WTC11 (cell line): Measurements from ENCODE around the gene C2CD2. TPM values are rescaled to one million over a fixed set of nuclear protein-coding genes. Genes with fewer than 3 reads are reported as not detected.

ENCODE experiments used
- ATAC-seq: fragments of 200-7000 bp; cut with Tn5 transposase; 2 replicates; pipeline ENCODE4 v1.10.0; 2021; ENCODE audit warnings: mild to moderate bottlenecking, moderate library complexity
- CTCF ChIA-PET: fragments of 300-600 bp; sonication (Branson Sonifier 250); formaldehyde crosslinking; loops from one replicate; lab custom pipeline; 2021; ENCODE audit warnings: antibody characterized with exemption; lab: Charles Lee
- POLR2A ChIA-PET: fragments of 350-600 bp; sonication (Branson Sonifier 250); formaldehyde crosslinking; loops from one replicate; lab custom pipeline; 2021; ENCODE audit warnings: antibody characterized with exemption; lab: Charles Lee
- DNase-seq: peaks from one replicate; pipeline ENCODE4 v3.0.0; 2021; ENCODE audit warnings: low spot score
- H3K27ac Mint-ChIP-seq: 2 replicates; pipeline ENCODE4 v1.8.0; 2021; ENCODE audit warnings: mixed read lengths
- H3K27me3 Mint-ChIP-seq: 2 replicates; pipeline ENCODE4 v1.8.0; 2021; ENCODE audit warnings: low read depth, mild to moderate bottlenecking, moderate library complexity, mixed read lengths
- H3K36me3 Mint-ChIP-seq: 2 replicates; pipeline ENCODE4 v1.8.0; 2021; ENCODE audit warnings: mixed read lengths
- H3K4me1 Mint-ChIP-seq: 2 replicates; pipeline ENCODE4 v1.8.0; 2022; ENCODE audit warnings: mixed read lengths
- H3K4me3 Mint-ChIP-seq: 2 replicates; pipeline ENCODE4 v1.8.0; 2021; ENCODE audit warnings: mild to moderate bottlenecking, moderate library complexity, mixed read lengths
- H3K9me3 Mint-ChIP-seq: 2 replicates; pipeline ENCODE4 v1.8.0; 2021; ENCODE audit warnings: mixed read lengths
- EMX1 ChIP-seq: fragments of 250-450 bp; sonication (Bioruptor Pico); IDR thresholded peaks from 2 replicates; pipeline ENCODE4 v1.8.0; 2021; ENCODE audit warnings: mild to moderate bottlenecking
- GRHL2 ChIP-seq: fragments of 250-450 bp; sonication (Bioruptor Pico); IDR thresholded peaks from 2 replicates; pipeline ENCODE4 v1.8.0; 2022; ENCODE audit warnings: mild to moderate bottlenecking, moderate library complexity; ENCODE audit not compliant: insufficient replicate concordance, severe bottlenecking
- HMGA2 ChIP-seq: fragments of 250-450 bp; sonication (Bioruptor Pico); IDR thresholded peaks from 2 replicates; pipeline ENCODE4 v1.4.0; 2021; ENCODE audit warnings: mild to moderate bottlenecking, moderate library complexity
- IRF2 ChIP-seq: sonication (generic); formaldehyde crosslinking; IDR thresholded peaks from 2 replicates; pipeline ENCODE4 v1.8.0; 2022; ENCODE audit warnings: low read depth, missing genetic modification reagents, borderline replicate concordance
- MXD4 ChIP-seq: fragments of 250-450 bp; sonication (Bioruptor Pico); IDR thresholded peaks from 2 replicates; pipeline ENCODE4 v1.8.0; 2021; ENCODE audit warnings: mild to moderate bottlenecking, moderate library complexity, borderline replicate concordance
- PRRX2 ChIP-seq: fragments of 250-450 bp; sonication (Bioruptor Pico); IDR thresholded peaks from 2 replicates; pipeline ENCODE4 v1.8.0; 2021; ENCODE audit warnings: mild to moderate bottlenecking
- RORB ChIP-seq: fragments of 250-450 bp; sonication (Bioruptor Pico); IDR thresholded peaks from 2 replicates; pipeline ENCODE4 v1.9.0; 2021; ENCODE audit warnings: mild to moderate bottlenecking
- TEAD4 ChIP-seq: sonication (generic); formaldehyde crosslinking; IDR thresholded peaks from 2 replicates; pipeline ENCODE4 v1.8.0; 2022; ENCODE audit warnings: mild to moderate bottlenecking, missing genetic modification reagents
- ZNF263 ChIP-seq: sonication (generic); formaldehyde crosslinking; IDR thresholded peaks from 2 replicates; pipeline ENCODE4 v1.8.1; 2022; ENCODE audit warnings: low read depth, mild to moderate bottlenecking, moderate library complexity, missing genetic modification reagents
- total RNA-seq: library from RNA; stranded (reverse); gene quantifications from 3 replicates; pipeline ENCODE4 v1.2.3, GENCODE V29; 2021
- TF ChIP-seq, protein P1 (sequence below): sonication (generic); formaldehyde crosslinking; IDR thresholded peaks from 2 replicates; pipeline ENCODE4 v1.8.0; 2022; ENCODE audit warnings: mild to moderate bottlenecking, missing genetic modification reagents
- TF ChIP-seq, protein P2 (sequence below): fragments of 250-450 bp; sonication (Bioruptor Pico); IDR thresholded peaks from 2 replicates; pipeline ENCODE4 v1.8.0; 2021; ENCODE audit warnings: mild to moderate bottlenecking
- TF ChIP-seq, protein P3 (sequence below): sonication (generic); formaldehyde crosslinking; IDR thresholded peaks from 2 replicates; pipeline ENCODE4 v1.8.0; 2023; ENCODE audit warnings: missing genetic modification reagents
- TF ChIP-seq, protein P4 (sequence below): sonication (generic); formaldehyde crosslinking; conservative IDR thresholded peaks from 2 replicates; pipeline ENCODE4 v1.8.1; 2023; ENCODE audit warnings: mild to moderate bottlenecking, low read depth, missing genetic modification reagents, moderate library complexity
- TF ChIP-seq, protein P5 (sequence below): sonication (generic); formaldehyde crosslinking; IDR thresholded peaks from 2 replicates; pipeline ENCODE4 v1.8.1; 2023; ENCODE audit warnings: mild to moderate bottlenecking, moderate library complexity, missing genetic modification reagents
- TF ChIP-seq, protein P6 (sequence below): sonication (generic); formaldehyde crosslinking; IDR thresholded peaks from 2 replicates; pipeline ENCODE4 v1.8.0; 2023; ENCODE audit warnings: mild to moderate bottlenecking, missing genetic modification reagents
- TF ChIP-seq, protein P7 (sequence below): sonication (generic); formaldehyde crosslinking; IDR thresholded peaks from 2 replicates; pipeline ENCODE4 v1.8.1; 2022; ENCODE audit warnings: mild to moderate bottlenecking, missing genetic modification reagents, moderate library complexity, borderline replicate concordance

Gene C2CD2
- total RNA-seq, 1 experiment from 2014 or later: 11.2 TPM

DNA sequence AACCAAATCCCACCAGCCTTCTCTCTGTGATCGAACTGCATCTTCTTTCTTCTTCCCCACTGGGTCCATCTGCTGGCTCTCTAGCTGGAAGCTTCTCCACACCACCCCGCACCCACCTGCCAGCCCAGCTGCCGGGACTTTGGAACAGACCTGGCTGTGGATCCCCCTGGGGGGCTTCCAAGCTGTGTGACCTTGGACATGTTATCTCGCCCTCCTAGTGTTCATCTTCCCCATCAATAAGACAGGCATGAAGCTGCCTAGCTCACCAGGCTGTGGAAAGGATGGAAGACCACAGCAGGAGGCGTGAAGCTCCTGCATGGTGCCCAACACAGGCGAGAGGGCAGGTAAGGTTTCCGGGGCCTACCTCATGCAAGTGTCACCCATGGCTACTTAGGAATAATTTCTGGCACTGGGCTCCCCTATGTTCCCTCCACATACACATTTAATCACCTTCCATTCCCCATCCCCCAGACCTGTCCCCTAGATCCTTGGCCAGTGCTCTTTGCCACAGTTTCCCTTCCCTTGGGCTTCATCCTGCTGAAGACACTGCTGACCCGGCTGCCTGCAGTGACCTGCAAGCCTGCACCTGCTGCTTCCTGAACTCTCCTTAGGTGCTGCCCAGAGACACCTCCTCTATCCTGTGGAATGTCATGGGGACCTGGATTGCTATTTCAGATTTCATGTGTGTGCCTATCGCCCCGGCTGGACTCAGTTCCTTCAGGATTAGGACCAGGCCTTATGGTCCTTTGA is 13.2 kb upstream of the C2CD2 start (continued):
- TF ChIP-seq, protein P1, sequence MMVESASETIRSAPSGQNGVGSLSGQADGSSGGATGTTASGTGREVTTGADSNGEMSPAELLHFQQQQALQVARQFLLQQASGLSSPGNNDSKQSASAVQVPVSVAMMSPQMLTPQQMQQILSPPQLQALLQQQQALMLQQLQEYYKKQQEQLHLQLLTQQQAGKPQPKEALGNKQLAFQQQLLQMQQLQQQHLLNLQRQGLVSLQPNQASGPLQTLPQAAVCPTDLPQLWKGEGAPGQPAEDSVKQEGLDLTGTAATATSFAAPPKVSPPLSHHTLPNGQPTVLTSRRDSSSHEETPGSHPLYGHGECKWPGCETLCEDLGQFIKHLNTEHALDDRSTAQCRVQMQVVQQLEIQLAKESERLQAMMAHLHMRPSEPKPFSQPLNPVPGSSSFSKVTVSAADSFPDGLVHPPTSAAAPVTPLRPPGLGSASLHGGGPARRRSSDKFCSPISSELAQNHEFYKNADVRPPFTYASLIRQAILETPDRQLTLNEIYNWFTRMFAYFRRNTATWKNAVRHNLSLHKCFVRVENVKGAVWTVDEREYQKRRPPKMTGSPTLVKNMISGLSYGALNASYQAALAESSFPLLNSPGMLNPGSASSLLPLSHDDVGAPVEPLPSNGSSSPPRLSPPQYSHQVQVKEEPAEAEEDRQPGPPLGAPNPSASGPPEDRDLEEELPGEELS: no peak

DNA sequence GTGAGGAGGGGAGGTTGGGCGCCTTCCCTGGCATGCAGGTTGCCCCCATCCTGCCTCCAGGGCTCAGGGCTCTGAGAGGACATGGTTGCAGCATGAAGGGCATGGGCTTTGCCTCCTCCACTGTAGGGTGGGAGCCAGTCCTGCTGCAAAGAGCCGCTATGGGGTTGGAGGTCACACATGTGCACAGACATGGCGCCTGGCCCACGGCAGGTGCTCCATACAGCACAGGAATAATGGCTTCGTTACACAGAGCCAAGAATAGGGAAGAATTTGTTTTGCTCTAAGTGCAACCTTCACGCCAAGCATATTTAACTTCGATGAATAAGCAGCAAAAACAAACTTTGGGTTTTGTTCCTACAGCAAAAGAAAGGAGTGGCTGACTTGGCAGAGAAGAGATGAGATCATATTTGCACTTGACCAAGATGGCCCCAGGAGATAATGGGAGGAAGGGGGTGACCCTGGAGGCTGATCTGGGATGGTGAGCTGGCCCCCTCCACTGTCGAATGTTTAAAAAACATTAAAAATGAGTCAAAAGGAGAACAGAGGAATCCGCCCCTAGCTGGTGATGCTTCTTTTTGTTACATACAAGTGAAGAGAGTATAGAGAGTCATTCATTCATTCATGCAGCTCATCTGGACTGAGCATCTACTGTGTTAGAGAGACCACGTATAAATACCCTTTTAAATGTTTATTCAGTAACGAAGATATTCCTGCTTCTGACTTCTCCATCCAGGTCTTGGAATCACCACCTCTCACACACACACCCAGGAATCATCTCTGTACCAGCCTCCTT is 12.4 kb upstream of the C2CD2 start:
- ATAC-seq (no peak), DNase-seq (no peak)
- ChIA-PET CTCF (interaction anchor here (0.7 kb wide), 1 partner anchor 151 kb away, joined by 3 read pairs; no protein-coding TSS in a partner anchor), POLR2A (no interaction called here)
- peaks cover 37% of the 10 kb centered on the region for H3K4me1 Mint-ChIP-seq
- TF ChIP-seq, protein P2, sequence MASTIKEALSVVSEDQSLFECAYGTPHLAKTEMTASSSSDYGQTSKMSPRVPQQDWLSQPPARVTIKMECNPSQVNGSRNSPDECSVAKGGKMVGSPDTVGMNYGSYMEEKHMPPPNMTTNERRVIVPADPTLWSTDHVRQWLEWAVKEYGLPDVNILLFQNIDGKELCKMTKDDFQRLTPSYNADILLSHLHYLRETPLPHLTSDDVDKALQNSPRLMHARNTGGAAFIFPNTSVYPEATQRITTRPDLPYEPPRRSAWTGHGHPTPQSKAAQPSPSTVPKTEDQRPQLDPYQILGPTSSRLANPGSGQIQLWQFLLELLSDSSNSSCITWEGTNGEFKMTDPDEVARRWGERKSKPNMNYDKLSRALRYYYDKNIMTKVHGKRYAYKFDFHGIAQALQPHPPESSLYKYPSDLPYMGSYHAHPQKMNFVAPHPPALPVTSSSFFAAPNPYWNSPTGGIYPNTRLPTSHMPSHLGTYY (CRISPR knock-in tag): no peak
- TF ChIP-seq, protein P3, sequence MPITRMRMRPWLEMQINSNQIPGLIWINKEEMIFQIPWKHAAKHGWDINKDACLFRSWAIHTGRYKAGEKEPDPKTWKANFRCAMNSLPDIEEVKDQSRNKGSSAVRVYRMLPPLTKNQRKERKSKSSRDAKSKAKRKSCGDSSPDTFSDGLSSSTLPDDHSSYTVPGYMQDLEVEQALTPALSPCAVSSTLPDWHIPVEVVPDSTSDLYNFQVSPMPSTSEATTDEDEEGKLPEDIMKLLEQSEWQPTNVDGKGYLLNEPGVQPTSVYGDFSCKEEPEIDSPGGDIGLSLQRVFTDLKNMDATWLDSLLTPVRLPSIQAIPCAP (CRISPR knock-in tag): no peak
- TF ChIP-seq, protein P4, sequence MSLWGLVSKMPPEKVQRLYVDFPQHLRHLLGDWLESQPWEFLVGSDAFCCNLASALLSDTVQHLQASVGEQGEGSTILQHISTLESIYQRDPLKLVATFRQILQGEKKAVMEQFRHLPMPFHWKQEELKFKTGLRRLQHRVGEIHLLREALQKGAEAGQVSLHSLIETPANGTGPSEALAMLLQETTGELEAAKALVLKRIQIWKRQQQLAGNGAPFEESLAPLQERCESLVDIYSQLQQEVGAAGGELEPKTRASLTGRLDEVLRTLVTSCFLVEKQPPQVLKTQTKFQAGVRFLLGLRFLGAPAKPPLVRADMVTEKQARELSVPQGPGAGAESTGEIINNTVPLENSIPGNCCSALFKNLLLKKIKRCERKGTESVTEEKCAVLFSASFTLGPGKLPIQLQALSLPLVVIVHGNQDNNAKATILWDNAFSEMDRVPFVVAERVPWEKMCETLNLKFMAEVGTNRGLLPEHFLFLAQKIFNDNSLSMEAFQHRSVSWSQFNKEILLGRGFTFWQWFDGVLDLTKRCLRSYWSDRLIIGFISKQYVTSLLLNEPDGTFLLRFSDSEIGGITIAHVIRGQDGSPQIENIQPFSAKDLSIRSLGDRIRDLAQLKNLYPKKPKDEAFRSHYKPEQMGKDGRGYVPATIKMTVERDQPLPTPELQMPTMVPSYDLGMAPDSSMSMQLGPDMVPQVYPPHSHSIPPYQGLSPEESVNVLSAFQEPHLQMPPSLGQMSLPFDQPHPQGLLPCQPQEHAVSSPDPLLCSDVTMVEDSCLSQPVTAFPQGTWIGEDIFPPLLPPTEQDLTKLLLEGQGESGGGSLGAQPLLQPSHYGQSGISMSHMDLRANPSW (CRISPR knock-in tag): no peak
- no peak for TF ChIP-seq EMX1
- TF ChIP-seq HMGA2: no peak
- TF ChIP-seq ZNF263 (CRISPR knock-in tag): no peak
- TF ChIP-seq PRRX2 (CRISPR knock-in tag): no peak
- TF ChIP-seq IRF2: no peak
- TF ChIP-seq, protein P5, sequence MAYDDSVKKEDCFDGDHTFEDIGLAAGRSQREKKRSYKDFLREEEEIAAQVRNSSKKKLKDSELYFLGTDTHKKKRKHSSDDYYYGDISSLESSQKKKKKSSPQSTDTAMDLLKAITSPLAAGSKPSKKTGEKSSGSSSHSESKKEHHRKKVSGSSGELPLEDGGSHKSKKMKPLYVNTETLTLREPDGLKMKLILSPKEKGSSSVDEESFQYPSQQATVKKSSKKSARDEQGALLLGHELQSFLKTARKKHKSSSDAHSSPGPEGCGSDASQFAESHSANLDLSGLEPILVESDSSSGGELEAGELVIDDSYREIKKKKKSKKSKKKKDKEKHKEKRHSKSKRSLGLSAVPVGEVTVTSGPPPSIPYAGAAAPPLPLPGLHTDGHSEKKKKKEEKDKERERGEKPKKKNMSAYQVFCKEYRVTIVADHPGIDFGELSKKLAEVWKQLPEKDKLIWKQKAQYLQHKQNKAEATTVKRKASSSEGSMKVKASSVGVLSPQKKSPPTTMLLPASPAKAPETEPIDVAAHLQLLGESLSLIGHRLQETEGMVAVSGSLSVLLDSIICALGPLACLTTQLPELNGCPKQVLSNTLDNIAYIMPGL (CRISPR knock-in tag): no peak
- TF ChIP-seq, protein P6, sequence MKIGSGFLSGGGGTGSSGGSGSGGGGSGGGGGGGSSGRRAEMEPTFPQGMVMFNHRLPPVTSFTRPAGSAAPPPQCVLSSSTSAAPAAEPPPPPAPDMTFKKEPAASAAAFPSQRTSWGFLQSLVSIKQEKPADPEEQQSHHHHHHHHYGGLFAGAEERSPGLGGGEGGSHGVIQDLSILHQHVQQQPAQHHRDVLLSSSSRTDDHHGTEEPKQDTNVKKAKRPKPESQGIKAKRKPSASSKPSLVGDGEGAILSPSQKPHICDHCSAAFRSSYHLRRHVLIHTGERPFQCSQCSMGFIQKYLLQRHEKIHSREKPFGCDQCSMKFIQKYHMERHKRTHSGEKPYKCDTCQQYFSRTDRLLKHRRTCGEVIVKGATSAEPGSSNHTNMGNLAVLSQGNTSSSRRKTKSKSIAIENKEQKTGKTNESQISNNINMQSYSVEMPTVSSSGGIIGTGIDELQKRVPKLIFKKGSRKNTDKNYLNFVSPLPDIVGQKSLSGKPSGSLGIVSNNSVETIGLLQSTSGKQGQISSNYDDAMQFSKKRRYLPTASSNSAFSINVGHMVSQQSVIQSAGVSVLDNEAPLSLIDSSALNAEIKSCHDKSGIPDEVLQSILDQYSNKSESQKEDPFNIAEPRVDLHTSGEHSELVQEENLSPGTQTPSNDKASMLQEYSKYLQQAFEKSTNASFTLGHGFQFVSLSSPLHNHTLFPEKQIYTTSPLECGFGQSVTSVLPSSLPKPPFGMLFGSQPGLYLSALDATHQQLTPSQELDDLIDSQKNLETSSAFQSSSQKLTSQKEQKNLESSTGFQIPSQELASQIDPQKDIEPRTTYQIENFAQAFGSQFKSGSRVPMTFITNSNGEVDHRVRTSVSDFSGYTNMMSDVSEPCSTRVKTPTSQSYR (CRISPR knock-in tag): no peak
- TF ChIP-seq, protein P7, sequence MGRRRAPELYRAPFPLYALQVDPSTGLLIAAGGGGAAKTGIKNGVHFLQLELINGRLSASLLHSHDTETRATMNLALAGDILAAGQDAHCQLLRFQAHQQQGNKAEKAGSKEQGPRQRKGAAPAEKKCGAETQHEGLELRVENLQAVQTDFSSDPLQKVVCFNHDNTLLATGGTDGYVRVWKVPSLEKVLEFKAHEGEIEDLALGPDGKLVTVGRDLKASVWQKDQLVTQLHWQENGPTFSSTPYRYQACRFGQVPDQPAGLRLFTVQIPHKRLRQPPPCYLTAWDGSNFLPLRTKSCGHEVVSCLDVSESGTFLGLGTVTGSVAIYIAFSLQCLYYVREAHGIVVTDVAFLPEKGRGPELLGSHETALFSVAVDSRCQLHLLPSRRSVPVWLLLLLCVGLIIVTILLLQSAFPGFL (CRISPR knock-in tag): no peak
- no peak for TF ChIP-seq RORB (CRISPR knock-in tag)
- no peak for TF ChIP-seq MXD4 (CRISPR knock-in tag)
- TF ChIP-seq TEAD4 (CRISPR knock-in tag): no peak
- TF ChIP-seq GRHL2 (CRISPR knock-in tag): no peak
- no peaks in the 10 kb centered on the region for H3K36me3 Mint-ChIP-seq
- no peak overlapping the region for H3K27ac Mint-ChIP-seq
- H3K27me3 Mint-ChIP-seq: no peaks in the 10 kb centered on the region
- H3K9me3 Mint-ChIP-seq: no peaks in the 10 kb centered on the region
- H3K4me3 Mint-ChIP-seq: no peak overlapping the region
